OCI-LY7 (cell line): ENCODE measurements around the gene PIP4K2A. TPM values are rescaled to one million over a fixed set of nuclear protein-coding genes. Genes with fewer than 3 reads are reported as not detected.
A peak's percentile ranks its signal among the peaks of the same experiment; 100 is the strongest.

Experiments
- BruUV-seq: library from RNA; stranded (reverse); fragments of 400-500 nt; replicated peaks from 2 replicates; lab custom pipeline; 2021; lab: Mats Ljungman, UMichigan
- CTCF ChIA-PET: fragments of 300-600 bp; sonication (Branson Sonifier 250); formaldehyde crosslinking; loops from one replicate; lab custom pipeline; 2022; ENCODE audit warnings: antibody characterized with exemption; ENCODE audit not compliant: unreplicated experiment; lab: Charles Lee
- POLR2A ChIA-PET: fragments of 300-600 bp; sonication (Branson Sonifier 250); formaldehyde crosslinking; loops from one replicate; lab custom pipeline; 2022; ENCODE audit warnings: antibody characterized with exemption; lab: Charles Lee
- DNase-seq: peaks from one replicate; pipeline ENCODE4 v3.0.0-alpha.2; 2015; ENCODE audit warnings: low spot score
- H2AFZ ChIP-seq: fragments of 200-600 bp; sonication (generic), shearing (Covaris generic); 2 replicates; pipeline ENCODE4 v1.6.1; 2014; ENCODE audit warnings: mild to moderate bottlenecking, antibody characterized with exemption, low read length, moderate library complexity
- H3K27ac ChIP-seq: fragments of 200-600 bp; sonication (generic); 2 replicates; pipeline ENCODE4 v1.5.1; 2014; ENCODE audit warnings: mixed run types, low read depth, mild to moderate bottlenecking, moderate library complexity, low read length, inconsistent platforms; ENCODE audit not compliant: poor library complexity, severe bottlenecking
- H3K36me3 ChIP-seq: fragments of 200-600 bp; sonication (generic); 2 replicates; pipeline ENCODE4 v1.6.1; 2014; ENCODE audit warnings: mild to moderate bottlenecking, antibody characterized with exemption, low read length, moderate library complexity, mixed read lengths; ENCODE audit not compliant: insufficient read depth
- H3K4me1 ChIP-seq: fragments of 200-600 bp; sonication (generic); 2 replicates; pipeline ENCODE4 v1.5.1; 2014; ENCODE audit warnings: mild to moderate bottlenecking, low read length; ENCODE audit not compliant: insufficient read depth, poor library complexity, severe bottlenecking
- H3K4me2 ChIP-seq: fragments of 200-600 bp; sonication (generic); 2 replicates; pipeline ENCODE4 v1.6.1; 2014; ENCODE audit warnings: mild to moderate bottlenecking, low read length
- H3K4me3 ChIP-seq: fragments of 200-600 bp; sonication (generic); 2 replicates; pipeline ENCODE4 v1.5.1; 2014; ENCODE audit warnings: mild to moderate bottlenecking, low read depth, low read length; ENCODE audit not compliant: poor library complexity, severe bottlenecking
- H3K79me2 ChIP-seq: fragments of 200-600 bp; sonication (generic); 2 replicates; pipeline ENCODE4 v1.6.1; 2016; ENCODE audit warnings: low read depth, mild to moderate bottlenecking, low read length, moderate library complexity, mixed read lengths; ENCODE audit not compliant: insufficient read depth
- H3K9me2 ChIP-seq: fragments of 200-600 bp; sonication (generic); 2 replicates; pipeline ENCODE4 v1.6.1; 2016; ENCODE audit warnings: mild to moderate bottlenecking, low read length, mixed read lengths; ENCODE audit not compliant: insufficient read depth
- H3K9me3 ChIP-seq: fragments of 200-600 bp; sonication (generic); 2 replicates; pipeline ENCODE4 v1.6.1; 2014; ENCODE audit warnings: mild to moderate bottlenecking, mixed run types, low read length, mixed read lengths
- H4K20me1 ChIP-seq: fragments of 200-600 bp; sonication (generic); 2 replicates; pipeline ENCODE4 v1.6.1; 2014; ENCODE audit warnings: mild to moderate bottlenecking, antibody characterized with exemption, low read length, moderate library complexity, mixed read lengths; ENCODE audit not compliant: insufficient read depth
- EZH2phosphoT487 ChIP-seq: fragments of 200-600 bp; sonication (generic); IDR thresholded peaks from 2 replicates; pipeline ENCODE4 v1.6.1; 2018; ENCODE audit warnings: low read depth, borderline replicate concordance, mild to moderate bottlenecking, mixed run types, antibody characterized with exemption, low read length, moderate library complexity, mixed read lengths
- intact Hi-C: fragments of 100-400 bp; cut with micrococcal nuclease; formaldehyde crosslinking; loops from one replicate; pipeline ENCODE4 v1.10.0; 2022; ENCODE audit not compliant: unreplicated experiment
- total RNA-seq, 2 experiments: library from RNA; depleted of rRNA in 1 of 2; stranded (reverse); fragments of >200 nt in 1 of 2; shearing (Covaris generic) in 1 of 2; gene quantifications; 2 replicates each; pipeline ENCODE4 v1.2.3, GENCODE V29; 2014 to 2022
- TF ChIP-seq, protein P1 (sequence below): fragments of 200-600 bp; sonication (generic); conservative IDR thresholded peaks from 2 replicates; pipeline ENCODE4 v1.5.1; 2014; ENCODE audit warnings: mild to moderate bottlenecking, antibody characterized with exemption, low read length, moderate library complexity, mixed read lengths

Gene PIP4K2A
- total RNA-seq, 2 experiments from 2014 or later = 32.5 to 42.6 TPM

DNA sequence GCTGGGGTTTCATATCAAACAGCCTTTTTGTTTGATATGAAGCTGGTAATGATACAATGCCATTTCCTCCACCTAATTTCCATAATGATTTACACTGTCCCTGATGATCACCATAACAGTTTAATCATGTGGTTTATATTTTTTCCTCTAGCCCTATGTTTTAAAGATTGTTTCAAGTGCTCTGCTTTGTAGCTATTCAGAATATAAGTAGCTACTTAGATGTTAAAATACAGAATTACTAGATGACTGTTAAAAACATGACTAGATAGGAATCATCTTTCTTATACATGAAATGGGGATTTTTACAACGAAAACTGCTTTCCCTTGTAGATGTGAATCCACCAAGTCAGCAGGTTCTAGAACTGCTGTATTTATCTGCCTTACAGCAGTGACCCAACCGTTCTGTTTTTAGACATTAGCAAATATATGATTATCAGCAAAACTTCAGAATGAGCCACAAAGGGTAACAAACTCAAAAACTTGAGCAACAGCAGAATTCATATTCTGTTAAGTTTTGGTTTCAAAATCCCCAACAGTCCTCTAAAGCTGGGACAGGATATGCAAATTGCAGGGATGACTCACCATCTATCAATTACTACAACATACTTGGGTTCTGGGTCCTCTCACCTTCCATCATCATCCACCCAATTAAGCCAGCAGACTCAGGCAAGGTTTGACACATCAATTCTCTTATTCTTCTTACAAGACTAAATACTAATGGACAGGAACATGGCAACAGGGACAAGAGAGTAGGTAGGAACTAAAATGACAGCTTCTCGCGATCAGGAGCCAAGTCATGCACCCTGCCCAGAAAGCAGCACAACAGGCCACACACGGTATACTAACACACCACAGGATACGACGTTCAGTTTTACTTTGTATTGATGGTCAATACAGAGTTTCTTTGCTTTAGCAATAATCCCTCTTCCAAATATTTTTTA lies 83.9 kb downstream of the PIP4K2A start:
- Histone ChIP-seq H3K36me3 (peaks cover 4% of the 10 kb centered on the region; the same call in 1 of the 2 replicates), H3K9me3 (0 out of 2 replicates have a peak, but pooled peaks cover 10% of the 10 kb centered on the region), H3K4me1 (peaks cover 24% of the 10 kb centered on the region), H3K9me2 (no peaks in the 10 kb centered on the region), H3K4me3 (peak overlapping the region; percentile 45), H3K79me2 (peaks cover 25% of the 10 kb centered on the region; the same call in 1 of the 2 replicates), H4K20me1 (no peaks in the 10 kb centered on the region), H3K4me2 (peak overlapping the region; percentile 66), H3K27ac (peak overlapping the region; percentile 30), H2AFZ (peak overlapping the region; percentile 15; the same call in 1 of the 2 replicates)
- intact Hi-C loops = loop anchor here (5.0 kb wide), 1 partner anchor 137 kb away; no protein-coding TSS in a partner anchor
- CTCF ChIA-PET = interaction anchor here (1.5 kb wide), 1 partner anchor 39 kb away, joined by 3 read pairs; no protein-coding TSS in a partner anchor
- POLR2A ChIA-PET = interaction anchor here (0.6 to 1.8 kb wide), 6 partner anchors 10 to 941 kb away, joined by 3 to 6 read pairs (median 4); no protein-coding TSS in a partner anchor
- TF ChIP-seq, protein P1, sequence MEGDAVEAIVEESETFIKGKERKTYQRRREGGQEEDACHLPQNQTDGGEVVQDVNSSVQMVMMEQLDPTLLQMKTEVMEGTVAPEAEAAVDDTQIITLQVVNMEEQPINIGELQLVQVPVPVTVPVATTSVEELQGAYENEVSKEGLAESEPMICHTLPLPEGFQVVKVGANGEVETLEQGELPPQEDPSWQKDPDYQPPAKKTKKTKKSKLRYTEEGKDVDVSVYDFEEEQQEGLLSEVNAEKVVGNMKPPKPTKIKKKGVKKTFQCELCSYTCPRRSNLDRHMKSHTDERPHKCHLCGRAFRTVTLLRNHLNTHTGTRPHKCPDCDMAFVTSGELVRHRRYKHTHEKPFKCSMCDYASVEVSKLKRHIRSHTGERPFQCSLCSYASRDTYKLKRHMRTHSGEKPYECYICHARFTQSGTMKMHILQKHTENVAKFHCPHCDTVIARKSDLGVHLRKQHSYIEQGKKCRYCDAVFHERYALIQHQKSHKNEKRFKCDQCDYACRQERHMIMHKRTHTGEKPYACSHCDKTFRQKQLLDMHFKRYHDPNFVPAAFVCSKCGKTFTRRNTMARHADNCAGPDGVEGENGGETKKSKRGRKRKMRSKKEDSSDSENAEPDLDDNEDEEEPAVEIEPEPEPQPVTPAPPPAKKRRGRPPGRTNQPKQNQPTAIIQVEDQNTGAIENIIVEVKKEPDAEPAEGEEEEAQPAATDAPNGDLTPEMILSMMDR = no peak
- TF ChIP-seq EZH2phosphoT487 = no peak
- DNase-seq = peak; percentile 41
- no TSS peak for BruUV-seq

- no peak for TF ChIP-seq EZH2phosphoT487
- TF ChIP-seq, protein P1 = no peak
- Histone ChIP-seq H2AFZ (no peak overlapping the region; the same call in 1 of the 2 replicates), H4K20me1 (no peaks in the 10 kb centered on the region), H3K79me2 (peaks cover 25% of the 10 kb centered on the region; the same call in 1 of the 2 replicates), H3K4me3 (peak overlapping the region; percentile 4), H3K27ac (no peak overlapping the region), H3K4me2 (peak overlapping the region; percentile 66), H3K9me3 (0 out of 2 replicates have a peak, but pooled peaks cover 10% of the 10 kb centered on the region), H3K9me2 (no peaks in the 10 kb centered on the region), H3K4me1 (peaks cover 24% of the 10 kb centered on the region), H3K36me3 (peaks cover 4% of the 10 kb centered on the region; the same call in 1 of the 2 replicates)
- intact Hi-C loops = loop anchor here (5.0 kb wide), 1 partner anchor 137 kb away; no protein-coding TSS in a partner anchor
- BruUV-seq = no TSS peak
- ChIA-PET CTCF (no interaction called here), POLR2A (interaction anchor here (0.6 to 1.6 kb wide), 8 partner anchors 9 to 941 kb away, joined by 3 to 9 read pairs (median 3); no protein-coding TSS in a partner anchor)
- DNase-seq = no peak
These were observed 84.5 kb downstream of the PIP4K2A start for GRCh38 chr10:22629852-22630233.
